HG03175 (cell line): ENCODE measurements around the gene MDM4.
"Not testable (repeated sequence)": the region's sequence is repeated elsewhere in the genome, so short reads cannot be mapped to it uniquely, and the experiment has no call there.

Experiments used
- ATAC-seq: cut with Tn5 transposase; IDR thresholded peaks from one replicate; pipeline ENCODE4 v1.9.1; 2021; ENCODE audit warnings: mild to moderate bottlenecking, moderate library complexity; ENCODE audit not compliant: unreplicated experiment

MDM4 gene, protein sequence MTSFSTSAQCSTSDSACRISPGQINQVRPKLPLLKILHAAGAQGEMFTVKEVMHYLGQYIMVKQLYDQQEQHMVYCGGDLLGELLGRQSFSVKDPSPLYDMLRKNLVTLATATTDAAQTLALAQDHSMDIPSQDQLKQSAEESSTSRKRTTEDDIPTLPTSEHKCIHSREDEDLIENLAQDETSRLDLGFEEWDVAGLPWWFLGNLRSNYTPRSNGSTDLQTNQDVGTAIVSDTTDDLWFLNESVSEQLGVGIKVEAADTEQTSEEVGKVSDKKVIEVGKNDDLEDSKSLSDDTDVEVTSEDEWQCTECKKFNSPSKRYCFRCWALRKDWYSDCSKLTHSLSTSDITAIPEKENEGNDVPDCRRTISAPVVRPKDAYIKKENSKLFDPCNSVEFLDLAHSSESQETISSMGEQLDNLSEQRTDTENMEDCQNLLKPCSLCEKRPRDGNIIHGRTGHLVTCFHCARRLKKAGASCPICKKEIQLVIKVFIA

DNA sequence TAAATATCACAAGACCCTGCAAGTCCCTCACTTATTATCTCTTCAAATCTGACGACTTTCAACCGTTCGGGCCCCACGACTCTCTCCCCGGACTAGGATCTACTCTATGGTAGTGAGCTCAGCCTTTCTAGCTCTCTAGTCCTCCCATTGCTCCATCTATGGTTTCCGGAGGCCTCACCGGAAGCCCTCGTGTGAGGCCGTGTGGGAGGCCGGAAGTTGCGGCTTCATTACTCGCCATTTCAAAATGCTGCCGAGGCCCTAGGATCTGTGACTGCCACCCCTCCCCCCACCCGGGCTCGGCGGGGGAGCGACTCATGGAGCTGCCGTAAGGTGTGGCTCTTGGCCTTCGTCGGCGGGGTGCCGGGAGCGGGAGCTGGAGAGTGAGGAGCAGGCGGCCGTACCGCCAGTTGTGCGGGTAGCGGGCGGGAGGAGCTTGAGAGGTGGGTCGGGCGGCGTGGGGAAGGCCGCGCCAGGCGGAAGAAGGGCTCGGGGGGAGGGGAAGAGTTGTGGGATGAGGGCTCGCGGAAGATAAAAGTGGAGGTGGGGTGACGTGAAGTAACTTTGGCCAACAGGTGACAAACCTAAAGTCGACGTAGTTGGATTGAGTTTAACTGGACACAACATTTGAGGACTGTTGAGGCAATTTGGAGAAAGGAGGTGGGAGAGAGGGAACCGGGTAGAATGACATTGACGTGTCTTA, at the start of gene MDM4:
TSS of gene MDM4 (plus strand) at position 227 of the 700 bp plus-strand sequence. CDS start 9,113 bp downstream, outside the sequence.
- peak; percentile 85 for ATAC-seq

DNA sequence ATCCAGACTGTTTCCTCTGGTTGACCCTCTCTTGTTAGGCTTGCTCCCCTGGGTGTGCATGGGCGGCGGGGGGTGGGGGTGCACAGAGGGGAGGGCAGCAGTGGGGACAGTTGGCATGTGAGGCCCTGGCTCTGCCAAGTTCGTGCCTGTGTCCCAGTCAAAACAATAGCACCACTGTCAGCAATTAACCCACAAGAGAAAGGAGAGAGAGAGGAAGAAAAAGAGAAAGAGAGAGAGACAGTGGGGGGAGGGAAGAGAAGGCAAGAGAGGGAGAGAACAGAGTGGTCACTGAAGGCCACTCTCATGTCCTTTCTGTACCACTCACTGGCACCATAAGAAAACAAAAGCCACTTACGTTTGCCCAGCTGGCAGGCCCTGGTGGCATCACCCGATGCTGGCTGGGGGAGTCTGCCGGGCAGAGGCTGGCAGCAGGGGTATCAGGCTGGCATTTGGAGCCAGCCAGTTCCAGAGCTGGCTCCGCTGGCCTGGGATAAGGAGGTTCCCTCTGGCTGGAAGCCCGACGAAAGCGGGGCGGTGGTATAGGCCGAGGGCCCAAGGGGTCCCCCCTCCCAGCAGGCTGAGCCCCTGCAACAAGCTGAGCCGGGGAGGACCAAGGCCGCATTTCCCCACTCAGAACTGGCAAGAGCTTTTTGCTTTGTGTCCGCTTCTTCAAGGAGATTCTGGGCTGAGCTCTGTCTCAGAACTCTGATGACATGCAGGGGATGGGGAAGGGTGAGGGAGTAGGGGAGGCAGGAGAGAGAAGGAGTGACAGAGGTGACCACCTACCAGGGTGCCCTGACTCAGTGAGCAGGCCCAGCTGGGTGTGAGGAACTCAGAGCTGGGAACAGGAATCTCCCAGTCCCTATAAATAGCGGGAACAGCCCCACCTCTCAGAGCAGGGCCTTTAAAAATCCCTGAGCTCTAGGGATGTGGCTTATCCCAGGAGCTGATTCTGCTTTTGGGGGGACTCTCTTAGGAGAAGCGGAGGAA, 49.5 kb upstream of the MDM4 start:
- ATAC-seq = no peak

DNA sequence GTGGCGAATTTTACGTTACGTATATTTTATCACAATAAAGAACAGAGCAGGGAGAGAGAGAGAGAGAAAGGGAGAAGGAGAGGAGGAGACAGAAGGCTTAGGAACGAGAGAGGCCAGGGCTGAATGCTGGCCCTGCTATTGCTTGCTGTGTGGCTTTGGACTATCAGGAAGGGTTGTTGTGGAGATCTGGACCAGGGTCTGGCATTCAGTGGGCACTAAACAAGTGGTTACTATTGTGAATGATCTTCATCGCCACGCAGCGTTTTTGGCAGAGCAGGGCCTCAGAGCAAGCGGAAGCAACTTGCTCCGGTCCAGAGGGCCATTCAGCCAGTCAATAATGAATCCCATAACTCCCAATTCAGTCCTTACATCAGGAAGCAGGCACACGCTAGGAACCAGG, 48.0 kb upstream of the MDM4 start:
- ATAC-seq = no peak

DNA sequence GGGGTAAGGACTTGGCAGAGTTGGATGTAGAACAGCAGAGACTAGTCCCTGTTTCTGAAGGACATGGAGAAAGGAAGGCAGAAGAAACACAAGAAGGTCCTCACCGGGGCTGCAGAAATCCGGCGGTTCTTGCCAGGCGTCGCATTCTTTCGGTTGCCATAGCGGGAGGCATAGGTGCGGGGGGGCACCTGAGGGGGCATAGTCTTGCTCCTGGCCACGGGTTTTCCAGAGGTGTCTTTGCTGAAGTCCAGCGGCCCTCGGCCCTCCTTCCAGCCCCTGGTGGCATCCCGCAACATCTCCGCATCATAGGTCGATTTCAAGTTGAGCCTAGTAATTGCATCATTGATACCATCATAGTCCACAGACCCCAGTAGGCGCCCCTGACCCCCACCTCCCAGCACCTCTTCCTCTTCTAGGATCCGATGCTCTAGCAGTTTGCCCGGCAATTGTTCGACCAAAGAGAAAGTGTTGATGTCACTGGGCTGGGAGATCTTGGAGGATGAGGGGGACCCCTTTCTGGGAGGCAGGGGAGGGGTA, 47.4 kb upstream of the MDM4 start:
- ATAC-seq = no peak

DNA sequence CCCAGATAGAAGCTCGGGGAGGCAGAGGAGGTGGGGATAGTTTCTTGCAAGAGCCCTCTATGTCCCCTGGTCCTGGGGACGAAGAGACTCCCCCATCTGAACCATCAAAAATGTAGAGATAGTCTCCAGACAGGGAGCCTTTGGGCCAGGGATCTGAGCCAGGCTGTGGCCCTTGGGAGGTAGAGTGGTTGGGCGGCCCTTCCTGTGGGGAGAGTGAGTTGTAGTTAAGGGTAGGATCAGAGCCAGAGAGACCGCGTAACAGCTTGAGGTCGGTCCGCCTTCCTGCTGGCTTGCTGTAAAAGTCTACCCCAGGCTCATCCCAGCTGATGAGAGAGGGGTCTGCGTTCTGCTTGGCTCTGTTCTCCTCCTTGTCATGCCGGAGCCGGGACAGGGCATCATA, 46.9 kb upstream of the MDM4 start:
- no peak for ATAC-seq

DNA sequence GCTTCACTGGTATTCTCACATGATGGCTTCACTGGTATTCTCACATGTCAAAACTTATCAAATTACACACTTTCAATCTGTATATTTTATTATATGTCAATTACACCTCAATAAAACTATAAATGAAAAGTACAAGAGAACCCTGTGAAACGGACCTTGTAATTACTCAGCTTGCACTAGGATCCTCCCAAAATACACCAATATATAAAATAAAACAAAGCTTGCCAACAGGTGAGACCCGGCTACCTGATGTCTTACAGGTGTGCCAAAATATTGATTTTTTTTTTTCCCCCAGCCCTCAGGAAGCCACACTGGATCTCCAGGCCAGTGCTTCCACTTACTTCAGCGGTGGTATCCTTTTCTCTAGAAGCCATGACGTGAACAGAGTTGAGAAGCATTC, 44.5 kb upstream of the MDM4 start:
- no peak for ATAC-seq

DNA sequence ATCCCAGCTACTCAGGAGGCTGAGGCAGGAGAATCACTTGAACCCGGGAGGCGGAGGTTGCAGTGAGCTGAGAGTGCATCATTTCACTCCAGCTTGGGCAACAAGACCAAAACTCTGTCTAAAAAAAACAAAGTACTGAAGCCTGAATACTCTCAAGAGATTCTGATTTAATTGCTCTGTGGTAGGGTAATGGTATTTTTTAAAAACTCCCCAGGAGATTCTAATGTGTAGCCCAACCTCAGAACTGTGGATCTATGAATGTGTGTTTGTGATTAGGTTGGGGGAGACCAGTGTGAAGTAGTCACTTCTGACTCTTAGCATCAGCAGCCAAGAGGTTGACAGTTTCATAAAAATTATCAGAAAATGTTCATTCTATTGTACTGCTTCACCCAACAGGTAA, 43.5 kb upstream of the MDM4 start:
- ATAC-seq = no peak

DNA sequence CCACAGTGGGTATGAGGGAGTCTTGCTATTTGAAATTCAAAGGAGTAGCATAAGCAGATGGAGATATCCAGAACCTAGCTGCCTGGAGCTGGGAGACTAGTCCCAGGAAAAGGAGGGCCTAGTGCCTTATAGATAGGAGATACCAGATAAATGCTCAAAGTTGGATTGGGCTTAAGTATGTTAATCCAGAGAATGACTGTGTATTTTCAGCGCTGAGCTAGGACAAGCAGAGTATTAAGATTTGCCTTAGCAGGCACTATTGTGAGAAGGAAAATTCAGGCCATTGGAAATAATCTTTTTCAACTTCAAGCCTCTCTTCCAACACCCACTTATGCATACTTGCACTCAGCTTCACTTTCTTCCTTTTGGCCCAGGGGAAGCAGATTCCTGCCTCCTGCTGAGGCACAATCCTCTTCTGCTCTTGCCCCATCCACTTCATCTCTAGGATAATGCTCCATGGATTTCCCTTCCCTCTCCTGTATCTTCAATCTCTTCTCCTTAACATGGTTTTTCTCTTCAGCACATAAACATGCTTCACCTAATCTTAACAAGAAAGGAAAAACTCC, 42.7 kb upstream of the MDM4 start:
- ATAC-seq = no peak

DNA sequence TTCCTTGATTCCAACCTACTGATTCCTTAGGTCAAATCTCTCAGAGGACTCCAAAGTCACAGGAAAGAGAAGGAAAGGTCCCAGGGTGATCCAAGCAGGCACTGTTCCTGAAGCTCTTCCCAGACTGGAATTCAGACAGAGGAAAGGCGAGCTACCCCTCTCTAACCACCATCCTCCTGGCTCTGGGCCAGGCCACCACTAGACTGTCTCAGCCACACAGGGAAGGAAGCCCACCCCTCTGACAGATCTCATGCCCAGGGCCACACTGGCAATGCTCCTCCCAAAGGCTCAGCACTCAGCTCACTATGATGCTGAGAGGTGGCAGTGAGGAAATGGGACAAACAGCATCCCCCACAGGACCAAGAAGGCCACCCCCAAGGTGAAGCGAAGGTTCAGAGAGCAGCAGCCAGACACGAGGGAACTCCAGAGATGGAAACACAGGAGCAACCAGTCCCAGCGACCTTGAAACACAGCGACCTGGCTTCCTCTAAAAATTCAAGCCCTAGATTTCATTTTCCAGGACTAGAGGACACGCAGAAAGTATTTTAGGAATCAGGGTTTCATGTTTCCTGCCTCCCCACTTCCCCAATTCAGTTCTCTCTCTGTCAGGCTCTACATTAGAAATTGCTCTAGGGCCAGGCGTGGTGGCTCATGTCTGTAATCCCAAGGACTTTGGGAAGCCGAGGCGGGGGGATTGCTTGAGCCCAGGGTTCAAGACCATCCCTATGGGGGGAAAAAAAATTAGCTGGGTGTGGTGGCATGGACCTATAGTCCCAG, 40.4 kb upstream of the MDM4 start:
- ATAC-seq = no peak

DNA sequence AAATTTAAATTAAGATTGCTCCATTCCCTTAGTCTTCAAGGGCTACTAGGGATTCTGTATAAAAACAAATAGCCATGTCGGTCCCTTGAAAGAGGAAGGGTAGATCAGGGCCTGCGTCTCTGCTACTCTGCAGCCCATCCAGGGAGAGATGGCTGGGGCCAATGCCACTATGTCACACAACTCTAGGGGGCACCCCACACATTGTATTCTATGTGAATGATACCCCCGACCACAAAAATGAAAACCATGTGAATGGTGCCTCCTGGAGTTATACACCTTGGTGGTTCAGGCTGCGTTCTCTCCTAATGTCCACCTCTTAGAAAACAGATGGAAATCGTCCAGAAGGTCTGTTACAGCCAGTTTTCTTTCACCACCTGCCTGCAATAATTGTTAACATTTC, 39.6 kb upstream of the MDM4 start:
- ATAC-seq = no peak

DNA sequence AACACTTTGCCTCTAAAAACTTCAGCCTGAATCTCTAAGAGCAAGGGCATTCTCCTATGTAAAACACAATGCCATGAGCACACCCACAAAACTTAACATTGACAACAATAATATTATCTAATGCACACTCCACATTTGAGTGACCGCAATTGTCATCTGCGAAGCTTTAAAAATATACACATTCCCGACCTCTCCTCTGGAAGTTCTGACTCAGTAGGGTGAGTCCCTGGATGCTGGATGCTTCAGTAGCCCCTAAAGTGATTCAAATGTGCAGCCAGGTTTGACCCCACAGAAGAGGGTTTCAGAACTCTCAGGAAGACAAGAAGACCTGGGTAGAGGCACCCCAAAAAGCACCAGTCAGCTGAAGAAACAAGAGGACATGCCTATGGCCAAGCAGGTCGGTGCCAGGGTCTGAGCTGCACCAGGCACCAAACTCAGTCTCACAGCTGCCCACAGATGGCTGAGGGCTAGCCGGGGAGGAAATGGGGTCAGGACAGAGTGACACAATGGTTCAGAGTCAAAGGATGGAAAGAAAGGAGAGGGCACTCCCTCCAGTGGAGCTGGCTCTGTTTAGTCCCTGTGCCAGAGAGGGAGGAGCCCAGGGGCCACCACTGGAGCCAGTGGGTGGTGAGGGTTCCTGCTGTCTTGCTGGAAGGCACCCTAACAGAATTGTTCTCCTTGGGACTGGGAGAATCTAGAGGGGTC, 39.0 kb upstream of the MDM4 start:
- ATAC-seq = no peak

DNA sequence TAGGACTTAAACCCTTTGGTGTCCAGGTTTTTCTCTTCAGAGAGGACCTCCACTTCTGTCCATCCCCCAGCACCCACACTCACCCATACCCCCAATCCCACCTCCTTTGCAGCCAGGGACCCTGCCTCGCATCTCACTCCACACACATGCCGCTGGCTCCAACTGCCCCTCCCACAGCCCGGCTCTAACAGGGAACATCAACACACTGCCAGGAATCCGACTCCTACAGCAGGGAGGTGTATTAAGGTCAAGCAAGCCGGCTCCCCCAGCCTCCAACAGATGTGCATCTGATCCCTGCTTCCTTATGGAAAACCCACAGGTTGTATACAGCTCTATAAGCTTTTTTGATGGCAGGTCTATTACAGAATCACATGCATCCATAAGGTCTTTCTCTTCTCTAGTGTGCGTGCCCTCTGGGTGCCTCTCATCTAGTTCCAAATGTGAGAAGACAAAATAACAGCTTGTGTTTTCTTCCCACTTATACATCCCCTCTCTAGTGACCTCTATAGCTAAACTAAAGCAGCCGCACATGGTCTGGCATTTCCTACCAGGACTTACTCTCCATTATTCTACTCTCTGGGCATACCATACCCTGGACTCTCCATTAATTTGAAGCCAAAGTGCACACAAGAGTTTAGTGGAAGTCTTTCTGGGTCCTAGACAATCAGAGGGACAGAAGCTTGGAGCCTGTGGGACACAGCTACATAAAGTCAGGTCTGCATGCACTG, 37.9 kb upstream of the MDM4 start:
- ATAC-seq = no peak

DNA sequence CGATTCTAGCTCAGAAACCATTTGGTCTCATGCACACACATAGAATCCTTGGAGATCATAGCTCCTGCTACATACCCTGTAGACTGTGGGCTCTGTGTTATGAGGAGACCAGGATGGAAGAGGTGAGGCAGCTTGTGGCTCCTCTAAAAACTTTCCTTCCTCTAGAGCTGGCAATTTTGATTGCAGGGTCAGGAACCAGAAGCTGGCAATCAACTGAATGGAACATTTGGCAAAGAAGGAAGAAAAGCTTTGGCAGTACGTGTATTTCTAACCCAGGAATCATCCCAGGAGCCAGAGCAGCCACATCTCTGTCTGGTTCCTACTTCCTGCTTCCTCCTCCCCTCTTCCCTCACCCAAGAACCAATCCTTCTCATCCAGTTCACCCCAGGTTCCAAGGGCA, 37.3 kb upstream of the MDM4 start:
- ATAC-seq = no peak

DNA sequence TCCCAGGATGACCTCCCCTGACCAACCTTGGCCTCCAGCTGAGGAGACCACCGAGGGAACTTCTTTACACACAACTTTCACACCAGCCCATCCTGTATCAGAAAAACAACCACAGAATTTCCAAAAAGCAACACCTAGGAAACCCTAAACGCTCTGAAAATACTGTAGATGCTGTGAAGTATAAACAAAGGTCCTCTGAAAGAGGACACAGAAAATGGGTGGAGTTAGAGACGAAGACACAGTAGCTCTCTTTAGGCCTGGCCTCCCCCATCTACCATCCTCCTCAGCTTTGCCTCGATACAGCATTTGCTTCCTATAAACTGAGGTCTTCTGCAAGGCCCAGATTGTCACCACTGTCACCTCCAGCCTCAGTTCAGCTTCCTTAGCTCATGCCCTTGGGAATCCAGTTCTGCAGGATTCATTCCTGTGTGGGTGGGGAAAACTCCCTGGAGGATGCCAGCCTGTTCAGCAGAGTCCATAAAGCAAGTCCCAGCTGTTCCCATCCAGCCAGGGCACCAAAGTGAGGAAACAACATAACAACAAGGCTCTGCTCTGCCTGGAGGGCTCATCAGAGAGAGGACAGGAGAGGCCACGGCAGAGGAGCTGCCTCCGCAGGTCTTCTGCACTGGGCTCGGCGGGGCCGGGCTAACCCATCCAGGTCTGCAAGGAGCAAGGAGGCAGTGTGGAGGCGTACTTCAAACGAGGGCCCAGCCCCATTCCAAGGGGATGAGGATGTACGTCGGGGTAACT, 36.6 kb upstream of the MDM4 start:
- no peak for ATAC-seq

DNA sequence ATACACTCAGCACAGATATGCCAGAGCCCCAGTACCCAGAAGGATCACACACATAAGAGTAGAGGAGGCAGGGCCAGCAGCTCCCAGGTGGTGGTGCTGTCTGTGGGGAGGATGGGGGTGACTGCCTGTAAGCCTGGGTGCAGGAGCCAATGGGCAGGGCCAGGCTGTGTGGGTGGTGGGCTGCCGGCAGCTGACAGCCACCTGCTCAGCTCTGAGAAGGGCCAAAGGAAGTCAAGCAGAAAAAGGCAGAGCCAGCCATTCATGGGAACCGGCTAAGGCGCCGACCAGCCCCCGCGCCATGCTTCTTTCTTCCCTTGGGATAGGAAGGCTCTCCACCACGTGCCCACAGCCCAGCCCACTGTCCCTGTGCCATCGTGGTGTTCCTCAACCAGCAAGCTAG, 35.7 kb upstream of the MDM4 start:
- peak; percentile 58 for ATAC-seq

DNA sequence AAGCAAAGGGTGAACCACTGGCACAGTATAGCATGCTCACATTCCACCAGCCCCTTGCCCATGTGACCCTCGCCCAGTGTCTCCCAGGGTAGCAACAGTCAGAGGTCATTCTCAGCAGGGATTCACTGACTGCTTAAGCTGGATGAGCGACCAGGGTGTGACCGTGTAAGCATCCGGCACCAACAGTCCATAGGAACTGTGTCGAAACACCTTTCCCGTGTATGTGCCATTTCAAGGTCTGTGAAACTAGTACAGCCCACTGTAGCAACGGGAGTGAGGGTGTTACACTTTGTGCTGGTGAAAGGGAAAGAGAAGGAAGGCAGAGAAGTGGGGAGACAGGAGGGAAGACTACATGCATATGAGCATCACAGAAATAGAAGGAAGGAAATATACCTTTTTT, 32.4 kb upstream of the MDM4 start:
- no peak for ATAC-seq

DNA sequence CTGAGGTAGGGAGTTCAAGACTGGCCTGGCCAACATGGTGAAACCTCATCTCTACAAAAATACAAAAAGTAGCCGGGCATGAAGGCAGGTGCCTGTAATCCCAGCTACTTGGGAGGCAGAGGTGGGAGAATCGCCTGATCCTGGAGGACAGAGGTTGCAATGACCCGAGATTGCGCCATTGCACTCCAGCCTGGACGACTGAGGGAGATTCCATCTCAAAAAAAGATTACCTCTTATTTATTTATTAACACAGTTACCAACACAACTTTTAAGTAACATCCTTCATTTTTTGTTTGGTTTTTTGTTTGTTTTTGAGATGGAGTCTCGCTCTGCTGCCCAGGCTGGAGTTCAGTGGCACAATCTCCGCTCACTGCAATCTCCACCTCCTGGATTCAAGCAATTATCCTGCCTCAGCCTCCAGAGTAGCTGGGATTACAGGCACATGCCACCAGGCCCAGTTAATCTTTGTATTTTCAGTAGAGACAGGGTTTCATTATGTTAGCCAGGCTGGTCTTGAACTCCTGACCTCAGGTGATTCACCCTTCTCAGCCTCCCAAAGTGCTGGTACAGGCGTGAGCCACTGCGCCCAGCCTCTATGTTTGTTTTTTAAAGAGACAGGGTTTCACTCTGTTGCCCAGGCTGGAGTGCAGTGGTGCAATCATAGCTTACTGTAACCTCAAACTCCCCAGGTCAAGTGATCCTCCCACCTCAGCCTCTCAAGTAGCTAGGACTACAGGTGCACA, 29.5 kb upstream of the MDM4 start:
- ATAC-seq = not testable (repeated sequence)
